HG02588 (cell line): ENCODE results near the gene ATP13A1.
"Not testable (repeated sequence)": the region's sequence is repeated elsewhere in the genome, so short reads cannot be mapped to it uniquely, and the experiment has no call there.

Experiments
- ATAC-seq: cut with Tn5 transposase; IDR thresholded peaks from one replicate; pipeline ENCODE4 v1.9.1; 2021; ENCODE audit warnings: mild to moderate bottlenecking, moderate library complexity; ENCODE audit not compliant: unreplicated experiment

Gene ATP13A1

GRCh38 chr19:19626516-19627472 is 36.7 kb downstream of the ATP13A1 start:
- no peak for ATAC-seq

- ATAC-seq = no peak
Measured at GRCh38 chr19:19624032-19624570, 39.4 kb downstream of the ATP13A1 start.

GRCh38 chr19:19623383-19623782 is 40.1 kb downstream of the ATP13A1 start:
- no peak for ATAC-seq

DNA sequence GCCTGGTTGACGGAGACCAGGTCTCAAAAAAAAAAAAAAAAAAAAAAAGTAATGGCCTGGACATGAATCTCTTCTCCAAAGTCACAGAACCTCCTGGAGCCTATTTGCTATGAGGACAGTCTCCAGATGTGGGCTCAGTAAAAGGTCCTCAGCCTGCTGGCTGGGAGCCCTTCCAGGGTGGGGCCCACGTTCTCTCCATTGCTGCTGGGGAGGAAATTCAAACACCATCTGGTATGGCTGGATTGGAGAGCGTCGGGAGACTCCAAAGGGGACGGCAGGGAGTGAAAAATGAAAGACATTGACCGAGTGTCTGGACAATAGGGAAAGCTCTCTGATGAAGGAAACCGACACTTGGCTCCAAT is 43.6 kb downstream of the ATP13A1 start:
- ATAC-seq = no peak

DNA sequence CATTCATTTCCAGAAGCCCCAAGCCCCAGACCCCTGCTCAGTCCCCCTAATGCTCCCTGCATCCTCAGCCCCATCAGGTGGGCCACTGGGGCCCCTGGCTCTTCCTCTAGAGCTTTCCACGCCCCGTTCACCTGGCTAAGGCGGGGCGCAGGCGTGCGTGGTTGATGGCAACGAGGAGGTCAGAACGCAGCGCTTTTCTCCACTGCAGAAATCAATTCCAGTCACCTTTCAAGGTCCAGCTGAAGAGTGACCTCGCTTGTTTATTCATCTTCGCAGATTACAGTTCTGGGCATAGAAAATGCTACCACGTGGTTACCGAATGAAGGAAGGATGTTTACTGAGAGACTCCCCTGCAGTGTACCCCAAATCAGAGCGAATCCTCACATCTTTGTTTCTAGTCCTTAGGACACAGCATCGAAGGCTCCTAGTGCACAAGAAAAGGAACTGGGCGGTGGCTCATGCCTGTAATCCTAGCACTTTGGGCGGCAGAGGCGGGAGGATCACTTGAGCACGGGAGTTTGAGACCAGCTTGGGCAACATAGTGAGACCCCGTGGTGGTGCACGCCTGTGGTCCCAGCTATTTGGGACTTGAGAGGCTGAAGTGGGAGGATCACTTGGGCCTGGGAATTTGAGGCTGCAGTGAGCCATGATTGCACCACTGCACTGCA is 44.2 kb downstream of the ATP13A1 start:
- no peak for ATAC-seq

DNA sequence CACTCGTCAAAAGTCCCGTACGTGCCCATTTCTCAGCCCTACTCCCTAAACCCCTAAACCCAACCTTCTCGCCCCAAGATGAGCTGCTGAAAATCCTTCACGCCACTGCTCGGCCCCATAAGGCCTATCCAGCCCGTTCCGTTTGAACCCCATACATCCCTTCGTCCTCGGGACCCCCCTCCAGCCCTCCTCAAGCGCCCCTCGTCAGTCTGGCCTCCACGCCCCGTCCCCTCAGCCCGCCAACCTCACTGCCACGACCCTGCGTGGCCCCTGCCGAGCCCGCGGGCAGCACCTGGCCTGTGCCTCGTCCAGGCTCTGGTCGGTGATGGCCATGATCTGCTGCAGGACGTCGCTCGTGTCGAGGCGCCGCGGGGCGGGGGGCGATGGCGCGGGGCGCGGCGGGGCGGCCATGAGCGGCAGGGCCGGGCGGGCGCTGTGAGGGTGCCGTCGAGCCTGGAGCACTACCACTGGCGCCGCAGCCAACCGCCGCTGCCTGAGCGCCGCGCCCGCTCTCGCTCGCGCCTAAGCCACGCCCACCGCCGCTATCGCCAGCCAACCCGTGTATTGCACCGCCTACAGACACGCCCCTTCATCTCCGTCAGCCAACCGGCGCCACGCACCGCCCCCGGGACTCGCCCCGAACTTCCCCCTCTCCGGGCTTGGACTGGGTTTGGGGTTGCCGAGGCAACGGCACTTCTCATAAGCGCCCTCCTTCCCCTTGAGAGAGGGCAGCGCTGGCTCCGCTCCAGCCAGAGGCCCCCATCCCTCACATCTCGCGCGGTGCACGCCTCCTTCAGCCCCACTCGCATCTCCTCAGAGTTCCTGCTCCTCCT is 45.0 kb downstream of the ATP13A1 start, which contains the start of gene PBX4:
Gene PBX4, minus strand, starts transcription at position 469 of the 833 bp plus-strand sequence. Its CDS starts 58 bp downstream, at position 411.
- ATAC-seq = peak; percentile 91

- ATAC-seq = no peak
Measured at GRCh38 chr19:19615086-19615485, 48.4 kb downstream of the ATP13A1 start.

DNA sequence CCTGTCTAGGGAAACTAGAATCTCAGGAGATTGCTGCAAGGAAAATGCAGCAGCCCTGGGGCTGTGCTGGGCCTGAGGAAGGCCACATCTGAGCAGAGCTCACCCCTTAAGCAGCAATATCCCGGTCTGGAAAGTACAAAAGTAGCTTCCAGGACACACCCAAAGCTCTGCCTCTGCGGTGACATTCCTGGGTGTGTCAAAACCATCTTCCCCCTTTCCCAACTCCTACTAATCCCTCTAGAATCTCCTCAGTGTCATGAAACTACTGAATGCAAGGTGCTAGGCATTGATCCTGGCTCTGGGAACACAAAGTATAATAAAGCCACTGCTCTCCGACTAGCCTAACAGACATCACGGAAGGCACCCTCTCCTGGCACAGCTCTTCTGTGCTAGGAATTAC is 50.0 kb downstream of the ATP13A1 start:
- ATAC-seq = no peak

GRCh38 chr19:19610376-19611202 is 52.9 kb downstream of the ATP13A1 start:
- no peak for ATAC-seq

- ATAC-seq = not testable (repeated sequence)
Measured at GRCh38 chr19:19606686-19607085, 56.8 kb downstream of the ATP13A1 start.

DNA sequence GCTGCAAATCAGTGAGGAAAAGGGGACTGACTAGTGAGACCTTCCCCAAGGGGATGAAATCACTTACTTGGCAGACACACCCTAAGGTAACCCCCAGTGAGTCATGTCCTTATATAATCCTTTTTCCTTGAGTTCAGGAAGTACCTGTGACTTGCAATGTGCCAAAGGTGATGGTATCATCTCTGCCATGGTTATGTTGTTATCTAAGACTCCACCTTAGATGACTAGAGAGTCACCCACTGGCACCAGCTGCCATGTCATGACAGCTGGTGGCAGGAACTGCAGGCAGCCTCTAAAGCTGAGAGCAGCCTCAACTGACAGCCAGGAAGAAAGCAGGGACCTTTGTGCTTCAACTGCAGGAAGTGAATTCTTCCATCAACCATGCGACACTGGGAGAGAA is 57.5 kb downstream of the ATP13A1 start:
- no peak for ATAC-seq

- no peak for ATAC-seq
Measured at GRCh38 chr19:19602713-19603324, 60.7 kb downstream of the ATP13A1 start.

DNA sequence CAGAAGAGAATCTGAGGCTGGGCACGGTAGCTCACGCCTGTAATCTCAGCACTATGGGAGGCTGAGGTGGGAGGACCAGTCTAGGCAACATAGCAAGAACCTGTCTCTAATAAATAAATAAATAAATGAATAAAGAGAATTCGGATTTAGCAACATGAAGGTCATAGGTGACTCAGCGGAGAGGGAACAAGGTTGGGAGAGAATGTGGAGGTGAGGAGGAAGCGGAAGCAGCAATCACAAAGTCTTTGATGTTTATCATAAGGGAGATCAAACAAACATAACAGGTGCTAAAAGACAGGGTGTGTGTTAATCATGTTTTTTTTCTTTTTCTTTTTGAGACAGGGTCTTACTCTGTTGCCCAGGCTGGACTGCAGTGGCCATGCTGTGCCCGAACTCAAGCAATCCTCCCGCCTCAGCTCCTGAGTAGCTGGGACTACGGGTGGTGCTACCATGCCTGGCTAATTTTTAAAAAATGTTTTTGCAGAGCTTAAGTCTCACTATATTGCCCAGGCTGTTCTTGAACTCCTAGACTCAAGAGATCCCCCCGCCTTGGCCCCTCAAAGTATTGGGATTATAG is 61.3 kb downstream of the ATP13A1 start:
- no peak for ATAC-seq

DNA sequence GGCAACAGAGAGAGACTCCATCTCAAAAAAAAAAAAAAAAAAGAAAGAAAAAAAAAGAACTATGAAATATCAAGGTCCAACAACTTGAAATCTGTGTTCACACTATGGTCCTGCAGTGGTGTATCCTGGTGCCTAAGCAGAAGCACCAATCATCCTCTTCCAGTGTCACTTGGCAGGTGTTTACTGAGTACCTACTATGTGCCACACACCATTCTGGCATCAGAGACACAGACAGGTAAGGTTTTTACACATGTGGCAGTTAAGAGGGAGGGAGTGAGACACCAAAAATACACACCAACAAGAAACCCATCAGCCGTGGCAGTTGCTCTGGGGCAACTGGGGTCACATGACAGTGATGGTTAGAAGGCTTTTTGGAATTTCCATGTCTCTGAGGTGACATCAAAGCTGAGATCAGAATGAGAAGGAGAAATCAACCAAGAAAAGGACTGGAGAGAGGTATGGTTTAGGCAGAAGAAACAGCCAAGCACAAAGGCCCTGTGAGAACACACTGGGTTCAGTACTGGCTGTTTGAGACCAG is 62.6 kb downstream of the ATP13A1 start:
- no peak for ATAC-seq

DNA sequence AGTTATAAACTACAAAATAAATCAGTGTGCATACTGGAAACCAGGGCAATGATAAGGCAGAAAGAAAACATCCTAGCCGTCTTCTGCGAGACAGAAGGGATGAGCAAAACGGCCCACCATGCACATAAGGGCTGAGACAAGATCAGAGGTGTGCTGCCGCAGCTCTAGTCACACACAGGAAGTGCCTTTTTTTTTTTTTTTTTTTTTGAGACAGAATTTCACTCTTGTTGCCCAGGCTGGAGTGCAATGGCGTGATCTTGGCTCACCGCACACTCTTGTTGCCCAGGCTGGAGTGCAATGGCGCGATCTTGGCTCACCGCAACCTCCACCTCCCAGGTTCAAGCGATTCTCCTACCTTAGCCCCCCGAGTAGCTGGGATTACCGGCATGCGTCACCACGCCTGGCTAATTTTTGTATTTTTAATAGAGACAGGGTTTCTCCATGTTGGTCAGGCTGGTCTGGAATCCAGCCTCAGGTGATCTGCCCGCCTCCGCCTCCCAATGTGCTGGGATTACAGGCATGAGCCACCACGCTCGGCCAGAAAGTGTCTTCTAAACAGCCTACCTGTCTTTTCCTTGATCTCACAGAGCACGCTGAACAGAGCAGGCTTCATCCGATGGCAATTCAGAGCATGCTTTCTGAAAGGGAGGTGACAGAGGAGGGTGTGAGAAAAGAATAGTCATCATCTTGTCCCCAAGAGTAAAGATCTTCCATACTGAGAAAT is 64.6 kb downstream of the ATP13A1 start:
- ATAC-seq = not testable (repeated sequence)

- peak; percentile 67 for ATAC-seq
Measured at GRCh38 chr19:19597809-19598306, 65.6 kb downstream of the ATP13A1 start.
